Liver (tissue), 3 donors: ENCODE measurements around the gene GNA15.

Source experiments
- EGR1 ChIP-seq, 2 donors: IDR thresholded peaks; 2 replicates each; pipeline ENCODE4 v1.6.1; 2016 to 2018; ENCODE audit warnings: antibody characterized with exemption in 2 of 2, low read depth in 2 of 2
- JUND ChIP-seq, 2 donors: IDR thresholded peaks; 2 replicates each; pipeline ENCODE4 v1.6.1; 2016; ENCODE audit warnings: antibody characterized with exemption in 2 of 2
- MAX ChIP-seq: IDR thresholded peaks from 2 replicates; pipeline ENCODE4 v1.6.1; 2016; ENCODE audit warnings: antibody characterized with exemption
- REST ChIP-seq: IDR thresholded peaks from 2 replicates; pipeline ENCODE4 v1.6.1; 2016; ENCODE audit warnings: antibody characterized with exemption, mild to moderate bottlenecking
- RXRA ChIP-seq, 2 donors: IDR thresholded peaks; 2 replicates each; pipeline ENCODE4 v1.6.1; 2017 to 2018; ENCODE audit warnings: antibody characterized with exemption in 2 of 2, mild to moderate bottlenecking in 1 of 2
- TAF1 ChIP-seq: conservative IDR thresholded peaks from 2 replicates; pipeline ENCODE4 v1.6.1; 2016; ENCODE audit warnings: antibody characterized with exemption, mild to moderate bottlenecking
- ZBTB33 ChIP-seq: IDR thresholded peaks from 2 replicates; pipeline ENCODE4 v1.6.1; 2016; ENCODE audit warnings: antibody characterized with exemption
- TF ChIP-seq, protein P1 (sequence below): fragments of 150-350 bp; IDR thresholded peaks from 2 replicates; pipeline ENCODE4 v1.5.1; 2017; ENCODE audit warnings: improper control_type of control experiment, low read depth, low read length; ENCODE audit not compliant: missing input control
- donor health status: healthy.
- donor health status: healthy.

GRCh38 chr19:3099347-3100145 lies 36.3 kb upstream of the GNA15 start:
- TF ChIP-seq JUND (IDR thresholded peaks at IDR 0.05) (no peak), REST (no peak), TAF1 (no peak), MAX (no peak), ZBTB33 (no peak), RXRA (IDR thresholded peaks at IDR 0.05) (no peak), EGR1 (IDR thresholded peaks at IDR 0.05; ENCODE audit: low read depth in 2 of 2) (no peak)
- TF ChIP-seq, protein P1, sequence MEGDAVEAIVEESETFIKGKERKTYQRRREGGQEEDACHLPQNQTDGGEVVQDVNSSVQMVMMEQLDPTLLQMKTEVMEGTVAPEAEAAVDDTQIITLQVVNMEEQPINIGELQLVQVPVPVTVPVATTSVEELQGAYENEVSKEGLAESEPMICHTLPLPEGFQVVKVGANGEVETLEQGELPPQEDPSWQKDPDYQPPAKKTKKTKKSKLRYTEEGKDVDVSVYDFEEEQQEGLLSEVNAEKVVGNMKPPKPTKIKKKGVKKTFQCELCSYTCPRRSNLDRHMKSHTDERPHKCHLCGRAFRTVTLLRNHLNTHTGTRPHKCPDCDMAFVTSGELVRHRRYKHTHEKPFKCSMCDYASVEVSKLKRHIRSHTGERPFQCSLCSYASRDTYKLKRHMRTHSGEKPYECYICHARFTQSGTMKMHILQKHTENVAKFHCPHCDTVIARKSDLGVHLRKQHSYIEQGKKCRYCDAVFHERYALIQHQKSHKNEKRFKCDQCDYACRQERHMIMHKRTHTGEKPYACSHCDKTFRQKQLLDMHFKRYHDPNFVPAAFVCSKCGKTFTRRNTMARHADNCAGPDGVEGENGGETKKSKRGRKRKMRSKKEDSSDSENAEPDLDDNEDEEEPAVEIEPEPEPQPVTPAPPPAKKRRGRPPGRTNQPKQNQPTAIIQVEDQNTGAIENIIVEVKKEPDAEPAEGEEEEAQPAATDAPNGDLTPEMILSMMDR, result no peak
